ENCODE data around the gene WDR31. TPM values are rescaled to one million over a fixed set of nuclear protein-coding genes. Genes with fewer than 3 reads are reported as not detected.

Gene WDR31
- total and polyA plus RNA-seq, 4 donors: 1.8 to 7.0 (median 4.0) TPM

GRCh38 chr9:113352411-113352810 is 12.3 kb upstream of the WDR31 start:
- no peak overlapping the region for H3K4me3 ChIP-seq
- H3K4me1 ChIP-seq (ENCODE audit: control insufficient read depth in 5 of 5, insufficient read depth in 5 of 5, low read length in 5 of 5): peaks cover 0 to 6% (median 2%) of the 10 kb centered on the region in 5 donors
- no peak overlapping the region for H3K9ac ChIP-seq (ENCODE audit: insufficient read depth in 1 of 2, low read length in 2 of 2)
- H3K27ac ChIP-seq (ENCODE audit: low read depth in 1 of 2, low read length in 1 of 2): no peak overlapping the region
- no peaks in the 10 kb centered on the region for H3K9me3 ChIP-seq (ENCODE audit: control insufficient read depth in 4 of 4, insufficient read depth in 3 of 4, low read length in 3 of 4)
- peaks cover 0 to 44% (median 37%) of the 10 kb centered on the region in 3 donors for H3K27me3 ChIP-seq (ENCODE audit: control insufficient read depth in 3 of 3, insufficient read depth in 3 of 3, low read length in 2 of 3)
- DNase-seq (no peak), ATAC-seq (ENCODE audit: insufficient read depth, low FRiP score) (no peak)
- no peaks in the 10 kb centered on the region for H3K36me3 ChIP-seq (ENCODE audit: control insufficient read depth in 4 of 4, insufficient read depth in 4 of 4, low read length in 4 of 4)
- 58 to 77% methylated on average over 1 of the region's 1 CpG for WGBS, 2 donors
- no peak for TF ChIP-seq CTCF (IDR thresholded peaks at IDR 0.05; ENCODE audit: control extremely low read depth, extremely low read depth)

- WGBS, 2 donors: 76 to 83% methylated on average over 6 of the region's 6 CpGs
- TF ChIP-seq CTCF (IDR thresholded peaks at IDR 0.05; ENCODE audit: control extremely low read depth, extremely low read depth): no peak
- ATAC-seq (ENCODE audit: insufficient read depth, low FRiP score) (no peak), DNase-seq (no peak)
- Histone ChIP-seq H3K9ac (ENCODE audit: insufficient read depth in 1 of 2, low read length in 2 of 2) (no peak overlapping the region), H3K9me3 (ENCODE audit: control insufficient read depth in 4 of 4, insufficient read depth in 3 of 4, low read length in 3 of 4) (no peaks in the 10 kb centered on the region), H3K27ac (ENCODE audit: low read depth in 1 of 2, low read length in 1 of 2) (no peak overlapping the region), H3K4me1 (ENCODE audit: control insufficient read depth in 5 of 5, insufficient read depth in 5 of 5, low read length in 5 of 5) (peaks cover 0 to 6% (median 2%) of the 10 kb centered on the region in 5 donors), H3K4me3 (no peak overlapping the region), H3K36me3 (ENCODE audit: control insufficient read depth in 4 of 4, insufficient read depth in 4 of 4, low read length in 4 of 4) (no peaks in the 10 kb centered on the region), H3K27me3 (ENCODE audit: control insufficient read depth in 3 of 3, insufficient read depth in 3 of 3, low read length in 2 of 3) (peaks cover 0 to 44% (median 37%) of the 10 kb centered on the region in 3 donors)
Measured at GRCh38 chr9:113352006-113352405, 11.9 kb upstream of the WDR31 start.

GRCh38 chr9:113350937-113351336 is 10.9 kb upstream of the WDR31 start:
- H3K36me3 ChIP-seq (ENCODE audit: control insufficient read depth in 4 of 4, insufficient read depth in 4 of 4, low read length in 4 of 4): no peaks in the 10 kb centered on the region
- WGBS, 2 donors: 17 to 49% methylated on average over 6 of the region's 6 CpGs
- H3K27me3 ChIP-seq (ENCODE audit: control insufficient read depth in 3 of 3, insufficient read depth in 3 of 3, low read length in 2 of 3): peaks cover 0 to 41% (median 35%) of the 10 kb centered on the region in 3 donors
- TF ChIP-seq CTCF (IDR thresholded peaks at IDR 0.05; ENCODE audit: control extremely low read depth, extremely low read depth): no peak
- no peak overlapping the region for H3K27ac ChIP-seq (ENCODE audit: low read depth in 1 of 2, low read length in 1 of 2)
- peaks cover 0 to 6% (median 2%) of the 10 kb centered on the region in 5 donors for H3K4me1 ChIP-seq (ENCODE audit: control insufficient read depth in 5 of 5, insufficient read depth in 5 of 5, low read length in 5 of 5)
- ATAC-seq (ENCODE audit: insufficient read depth, low FRiP score) (no peak), DNase-seq (no peak)
- no peaks in the 10 kb centered on the region for H3K9me3 ChIP-seq (ENCODE audit: control insufficient read depth in 4 of 4, insufficient read depth in 3 of 4, low read length in 3 of 4)
- H3K9ac ChIP-seq (ENCODE audit: insufficient read depth in 1 of 2, low read length in 2 of 2): no peak overlapping the region
- no peak overlapping the region for H3K4me3 ChIP-seq

- TF ChIP-seq CTCF (IDR thresholded peaks at IDR 0.05; ENCODE audit: control extremely low read depth, extremely low read depth): no peak
- Histone ChIP-seq H3K4me3 (no peak overlapping the region), H3K27ac (ENCODE audit: low read depth in 1 of 2, low read length in 1 of 2) (no peak overlapping the region), H3K4me1 (ENCODE audit: control insufficient read depth in 5 of 5, insufficient read depth in 5 of 5, low read length in 5 of 5) (peaks cover 0 to 6% (median 2%) of the 10 kb centered on the region in 5 donors), H3K36me3 (ENCODE audit: control insufficient read depth in 4 of 4, insufficient read depth in 4 of 4, low read length in 4 of 4) (no peaks in the 10 kb centered on the region), H3K27me3 (ENCODE audit: control insufficient read depth in 3 of 3, insufficient read depth in 3 of 3, low read length in 2 of 3) (peaks cover 0 to 41% (median 35%) of the 10 kb centered on the region in 3 donors), H3K9me3 (ENCODE audit: control insufficient read depth in 4 of 4, insufficient read depth in 3 of 4, low read length in 3 of 4) (no peaks in the 10 kb centered on the region), H3K9ac (ENCODE audit: insufficient read depth in 1 of 2, low read length in 2 of 2) (no peak overlapping the region)
- ATAC-seq (ENCODE audit: insufficient read depth, low FRiP score): peak; percentile 34
- WGBS, 2 donors: 7 to 9% methylated on average over 14 of the region's 14 CpGs
- DNase-seq: no peak
Measured at GRCh38 chr9:113350107-113350661, 10.1 kb upstream of the WDR31 start.
